HEK293 (cell line): ENCODE data around the gene TNFRSF4.

Experiments
- CTCF ChIA-PET: fragments of 350-600 bp; formaldehyde crosslinking; extraction: SDS; loops from one replicate; lab custom pipeline; 2021; ENCODE audit warnings: antibody characterized with exemption; lab: Yijun Ruan, JAX
- POLR2A ChIA-PET: fragments of 300-600 bp; formaldehyde crosslinking; extraction: SDS; loops from one replicate; lab custom pipeline; 2020; ENCODE audit warnings: antibody characterized with exemption, inconsistent platforms; lab: Yijun Ruan, JAX
- H3K27ac ChIP-seq: fragments of 200-500 bp; sonication (Bioruptor generic); 2 replicates; pipeline ENCODE4 v1.5.1; 2014; ENCODE audit warnings: low read depth, low read length, control low read depth, inconsistent platforms; ENCODE audit errors: extremely low read depth
- H3K36me3 ChIP-seq, 2 experiments: fragments of 200-500 bp in 1 of 2; sonication (Bioruptor generic) in 1 of 2; 1 replicate in 1 of 2; 2 replicates in 1 of 2; pipeline ENCODE4 v1.5.1; 2014 to 2017; ENCODE audit warnings: inconsistent platforms in 2 of 2, low read length in 2 of 2; ENCODE audit not compliant: control insufficient read depth in 2 of 2, insufficient read depth in 1 of 2
- H3K4me1 ChIP-seq: fragments of 200-500 bp; sonication (Bioruptor generic); 2 replicates; pipeline ENCODE4 v1.5.1; 2014; ENCODE audit warnings: mild to moderate bottlenecking, low read length, inconsistent platforms; ENCODE audit not compliant: control insufficient read depth, insufficient read depth
- H3K4me3 ChIP-seq: 2 replicates; pipeline ENCODE4 v1.5.1; 2011; ENCODE audit warnings: low read depth, mild to moderate bottlenecking, control low read depth, low read length, moderate library complexity
- H3K9me3 ChIP-seq: fragments of 200-500 bp; sonication (Bioruptor generic); 2 replicates; pipeline ENCODE4 v1.5.1; 2014; ENCODE audit warnings: low read depth, low read length, inconsistent platforms; ENCODE audit not compliant: control insufficient read depth, insufficient read depth
- EGR2 ChIP-seq: fragments of 450-650 bp; formaldehyde crosslinking; IDR thresholded peaks from 2 replicates; pipeline ENCODE4 v1.5.1; 2016; ENCODE audit warnings: low read depth, missing biosample characterization, missing genetic modification characterization
- FEZF1 ChIP-seq: fragments of 450-650 bp; formaldehyde crosslinking; IDR thresholded peaks from 2 replicates; pipeline ENCODE4 v1.5.1; 2016; ENCODE audit warnings: missing biosample characterization, missing genetic modification characterization
- KLF7 ChIP-seq: fragments of 450-650 bp; formaldehyde crosslinking; IDR thresholded peaks from 2 replicates; pipeline ENCODE4 v1.5.1; 2016; ENCODE audit warnings: missing biosample characterization, missing genetic modification characterization, borderline replicate concordance
- SCRT1 ChIP-seq: fragments of 450-650 bp; formaldehyde crosslinking; IDR thresholded peaks from 2 replicates; pipeline ENCODE4 v1.5.1; 2016; ENCODE audit warnings: missing biosample characterization, missing genetic modification characterization, borderline replicate concordance
- SETDB1 ChIP-seq: IDR thresholded peaks from one replicate; pipeline ENCODE4 v1.6.1; 2017; ENCODE audit warnings: mild to moderate bottlenecking, low read length, moderate library complexity, mixed read lengths; ENCODE audit not compliant: insufficient read length
- ZFHX2 ChIP-seq: fragments of 450-650 bp; formaldehyde crosslinking; conservative IDR thresholded peaks from 2 replicates; pipeline ENCODE4 v1.5.1; 2016; ENCODE audit warnings: missing biosample characterization, missing genetic modification characterization
- ZIC2 ChIP-seq: fragments of 450-650 bp; formaldehyde crosslinking; IDR thresholded peaks from 2 replicates; pipeline ENCODE4 v1.5.1; 2016; ENCODE audit warnings: missing biosample characterization, missing genetic modification characterization
- ZNF132 ChIP-seq: fragments of 450-650 bp; formaldehyde crosslinking; IDR thresholded peaks from 2 replicates; pipeline ENCODE4 v1.5.1; 2017; ENCODE audit warnings: missing biosample characterization, missing genetic modification characterization, borderline replicate concordance
- ZNF16 ChIP-seq: fragments of 450-650 bp; formaldehyde crosslinking; IDR thresholded peaks from 2 replicates; pipeline ENCODE4 v1.5.1; 2016; ENCODE audit warnings: low read depth, missing biosample characterization, missing genetic modification characterization
- ZNF169 ChIP-seq: fragments of 450-650 bp; formaldehyde crosslinking; IDR thresholded peaks from 2 replicates; pipeline ENCODE4 v1.5.1; 2016; ENCODE audit warnings: missing biosample characterization, missing genetic modification characterization
- ZNF202 ChIP-seq: fragments of 450-650 bp; formaldehyde crosslinking; IDR thresholded peaks from 2 replicates; pipeline ENCODE4 v1.5.1; 2016; ENCODE audit warnings: missing biosample characterization, missing genetic modification characterization, borderline replicate concordance
- ZNF266 ChIP-seq: fragments of 450-650 bp; formaldehyde crosslinking; IDR thresholded peaks from 2 replicates; pipeline ENCODE4 v1.5.1; 2016; ENCODE audit warnings: missing biosample characterization, missing genetic modification characterization, low read depth
- ZNF311 ChIP-seq: fragments of 450-650 bp; formaldehyde crosslinking; IDR thresholded peaks from 2 replicates; pipeline ENCODE4 v1.5.1; 2017; ENCODE audit warnings: missing biosample characterization, missing genetic modification characterization, borderline replicate concordance
- ZNF37A ChIP-seq: fragments of 450-650 bp; IDR thresholded peaks from 2 replicates; pipeline ENCODE4 v1.5.1; 2018; ENCODE audit warnings: missing biosample characterization, missing genetic modification characterization
- ZNF423 ChIP-seq: fragments of 450-650 bp; formaldehyde crosslinking; IDR thresholded peaks from 2 replicates; pipeline ENCODE4 v1.5.1; 2016; ENCODE audit warnings: missing biosample characterization, missing genetic modification characterization
- ZNF596 ChIP-seq: fragments of 450-650 bp; IDR thresholded peaks from 2 replicates; pipeline ENCODE4 v1.5.0; 2018; ENCODE audit warnings: missing biosample characterization, mild to moderate bottlenecking, missing genetic modification characterization, moderate library complexity
- ZNF621 ChIP-seq: fragments of 450-650 bp; formaldehyde crosslinking; IDR thresholded peaks from 2 replicates; pipeline ENCODE4 v1.5.1; 2017; ENCODE audit warnings: missing biosample characterization, missing genetic modification characterization
- ZNF658 ChIP-seq: fragments of 450-650 bp; formaldehyde crosslinking; IDR thresholded peaks from 2 replicates; pipeline ENCODE4; 2016; ENCODE audit warnings: missing biosample characterization, missing genetic modification characterization
- ZNF701 ChIP-seq: fragments of 450-650 bp; formaldehyde crosslinking; IDR thresholded peaks from 2 replicates; pipeline ENCODE4 v1.5.1; 2016; ENCODE audit warnings: missing biosample characterization, missing genetic modification characterization
- TF ChIP-seq, protein P1 (sequence below): fragments of 450-650 bp; formaldehyde crosslinking; IDR thresholded peaks from 2 replicates; pipeline ENCODE4 v1.5.1; 2016; ENCODE audit warnings: missing biosample characterization, missing genetic modification characterization
- TF ChIP-seq, protein P2 (sequence below): fragments of 450-650 bp; formaldehyde crosslinking; IDR thresholded peaks from 2 replicates; pipeline ENCODE4; 2016; ENCODE audit warnings: missing biosample characterization, missing genetic modification characterization
- TF ChIP-seq, protein P3 (sequence below): fragments of 450-650 bp; formaldehyde crosslinking; IDR thresholded peaks from 2 replicates; pipeline ENCODE4 v1.5.1; 2016; ENCODE audit warnings: missing biosample characterization, missing genetic modification characterization
- TF ChIP-seq, protein P4 (sequence below): fragments of 450-650 bp; formaldehyde crosslinking; conservative IDR thresholded peaks from 2 replicates; pipeline ENCODE4 v1.5.1; 2016; ENCODE audit warnings: low read depth, missing biosample characterization, missing genetic modification characterization
- TF ChIP-seq, protein P5 (sequence below): fragments of 450-650 bp; formaldehyde crosslinking; IDR thresholded peaks from 2 replicates; pipeline ENCODE4 v1.5.1; 2016; ENCODE audit warnings: missing biosample characterization, missing genetic modification characterization, borderline replicate concordance
- TF ChIP-seq, protein P6 (sequence below): fragments of 450-650 bp; formaldehyde crosslinking; IDR thresholded peaks from 2 replicates; pipeline ENCODE4 v1.5.1; 2016; ENCODE audit warnings: missing biosample characterization, missing genetic modification characterization

Gene TNFRSF4

DNA sequence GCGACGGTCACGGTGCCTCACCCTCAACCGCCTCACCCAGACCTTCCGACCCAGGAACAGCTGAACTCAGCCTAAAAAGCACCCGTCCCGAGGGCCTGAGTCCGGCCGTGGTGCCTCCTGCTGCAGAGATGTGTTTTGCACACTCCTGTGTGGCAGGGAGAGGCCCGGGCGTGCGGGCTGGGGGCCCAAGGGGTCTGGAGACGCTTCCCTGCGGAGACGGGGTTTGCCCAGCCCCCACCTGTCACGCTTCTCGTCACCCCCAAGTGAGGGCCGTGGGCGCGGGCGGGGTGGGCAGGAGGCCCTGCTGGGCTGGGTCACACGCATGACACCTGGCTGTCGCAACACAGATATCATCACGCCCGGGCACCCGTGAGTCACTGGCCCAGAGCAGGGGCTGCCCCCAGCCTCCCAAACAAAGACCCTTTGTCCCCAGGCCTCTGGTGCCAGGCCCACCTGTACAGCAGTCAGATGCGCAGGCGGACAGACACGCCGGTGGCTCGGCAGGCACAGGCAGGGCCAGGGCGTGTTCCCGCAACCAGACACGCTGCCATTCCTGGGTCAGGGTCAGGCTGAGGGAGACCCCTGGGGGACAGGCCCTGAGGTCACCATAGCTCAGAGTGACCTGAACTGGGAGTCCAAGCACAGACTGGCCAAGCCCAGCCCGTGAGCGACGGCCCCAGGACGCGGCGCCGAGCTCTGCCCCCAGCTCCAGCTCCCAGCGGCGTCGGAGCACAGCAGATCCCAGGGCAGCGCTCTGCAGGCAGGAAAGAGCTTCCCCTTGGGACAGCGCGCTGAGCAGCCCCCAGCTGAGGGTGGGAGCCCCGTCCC, 24.1 kb upstream of the TNFRSF4 start:
- Histone ChIP-seq H3K27ac (no peak overlapping the region; the same call in 1 of the 2 replicates), H3K9me3 (no peaks in the 10 kb centered on the region), H3K4me3 (no peak overlapping the region), H3K4me1 (no peaks in the 10 kb centered on the region; the same call in 1 of the 2 replicates), H3K36me3 (peaks cover 0 to 10% of the 10 kb centered on the region in 2 experiments; a peak in 1 of 3 replicates)
- ChIA-PET POLR2A (interaction anchor here (0.5 to 1.1 kb wide), 4 partner anchors 12 to 116 kb away, joined by 3 to 6 read pairs (median 4); no protein-coding TSS in a partner anchor), CTCF (interaction anchor here (1.2 to 3.2 kb wide), 2 partner anchors 116 to 254 kb away, joined by 3 to 13 read pairs; no protein-coding TSS in a partner anchor)
- TF ChIP-seq ZNF169, result no peak
- no peak for TF ChIP-seq SCRT1 (tag by site-specific recombination)
- TF ChIP-seq, protein P1, sequence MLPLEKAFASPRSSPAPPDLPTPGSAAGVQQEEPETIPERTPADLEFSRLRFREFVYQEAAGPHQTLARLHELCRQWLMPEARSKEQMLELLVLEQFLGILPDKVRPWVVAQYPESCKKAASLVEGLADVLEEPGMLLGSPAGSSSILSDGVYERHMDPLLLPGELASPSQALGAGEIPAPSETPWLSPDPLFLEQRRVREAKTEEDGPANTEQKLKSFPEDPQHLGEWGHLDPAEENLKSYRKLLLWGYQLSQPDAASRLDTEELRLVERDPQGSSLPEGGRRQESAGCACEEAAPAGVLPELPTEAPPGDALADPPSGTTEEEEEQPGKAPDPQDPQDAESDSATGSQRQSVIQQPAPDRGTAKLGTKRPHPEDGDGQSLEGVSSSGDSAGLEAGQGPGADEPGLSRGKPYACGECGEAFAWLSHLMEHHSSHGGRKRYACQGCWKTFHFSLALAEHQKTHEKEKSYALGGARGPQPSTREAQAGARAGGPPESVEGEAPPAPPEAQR (tag by site-specific recombination), result no peak
- TF ChIP-seq, protein P2, sequence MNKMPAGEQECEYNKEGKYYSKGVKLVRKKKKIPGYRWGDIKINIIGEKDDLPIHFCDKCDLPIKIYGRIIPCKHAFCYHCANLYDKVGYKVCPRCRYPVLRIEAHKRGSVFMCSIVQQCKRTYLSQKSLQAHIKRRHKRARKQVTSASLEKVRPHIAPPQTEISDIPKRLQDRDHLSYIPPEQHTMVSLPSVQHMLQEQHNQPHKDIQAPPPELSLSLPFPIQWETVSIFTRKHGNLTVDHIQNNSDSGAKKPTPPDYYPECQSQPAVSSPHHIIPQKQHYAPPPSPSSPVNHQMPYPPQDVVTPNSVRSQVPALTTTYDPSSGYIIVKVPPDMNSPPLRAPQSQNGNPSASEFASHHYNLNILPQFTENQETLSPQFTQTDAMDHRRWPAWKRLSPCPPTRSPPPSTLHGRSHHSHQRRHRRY, result no peak
- no peak for TF ChIP-seq ZNF311 (tag by site-specific recombination)
- TF ChIP-seq ZNF596 (tag by site-specific recombination), result no peak
- TF ChIP-seq ZFHX2 (tag by site-specific recombination), result peak; percentile 78
- TF ChIP-seq, protein P3, sequence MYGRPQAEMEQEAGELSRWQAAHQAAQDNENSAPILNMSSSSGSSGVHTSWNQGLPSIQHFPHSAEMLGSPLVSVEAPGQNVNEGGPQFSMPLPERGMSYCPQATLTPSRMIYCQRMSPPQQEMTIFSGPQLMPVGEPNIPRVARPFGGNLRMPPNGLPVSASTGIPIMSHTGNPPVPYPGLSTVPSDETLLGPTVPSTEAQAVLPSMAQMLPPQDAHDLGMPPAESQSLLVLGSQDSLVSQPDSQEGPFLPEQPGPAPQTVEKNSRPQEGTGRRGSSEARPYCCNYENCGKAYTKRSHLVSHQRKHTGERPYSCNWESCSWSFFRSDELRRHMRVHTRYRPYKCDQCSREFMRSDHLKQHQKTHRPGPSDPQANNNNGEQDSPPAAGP (tag by site-specific recombination), result no peak
- TF ChIP-seq ZNF202 (tag by site-specific recombination), result no peak
- TF ChIP-seq, protein P4, sequence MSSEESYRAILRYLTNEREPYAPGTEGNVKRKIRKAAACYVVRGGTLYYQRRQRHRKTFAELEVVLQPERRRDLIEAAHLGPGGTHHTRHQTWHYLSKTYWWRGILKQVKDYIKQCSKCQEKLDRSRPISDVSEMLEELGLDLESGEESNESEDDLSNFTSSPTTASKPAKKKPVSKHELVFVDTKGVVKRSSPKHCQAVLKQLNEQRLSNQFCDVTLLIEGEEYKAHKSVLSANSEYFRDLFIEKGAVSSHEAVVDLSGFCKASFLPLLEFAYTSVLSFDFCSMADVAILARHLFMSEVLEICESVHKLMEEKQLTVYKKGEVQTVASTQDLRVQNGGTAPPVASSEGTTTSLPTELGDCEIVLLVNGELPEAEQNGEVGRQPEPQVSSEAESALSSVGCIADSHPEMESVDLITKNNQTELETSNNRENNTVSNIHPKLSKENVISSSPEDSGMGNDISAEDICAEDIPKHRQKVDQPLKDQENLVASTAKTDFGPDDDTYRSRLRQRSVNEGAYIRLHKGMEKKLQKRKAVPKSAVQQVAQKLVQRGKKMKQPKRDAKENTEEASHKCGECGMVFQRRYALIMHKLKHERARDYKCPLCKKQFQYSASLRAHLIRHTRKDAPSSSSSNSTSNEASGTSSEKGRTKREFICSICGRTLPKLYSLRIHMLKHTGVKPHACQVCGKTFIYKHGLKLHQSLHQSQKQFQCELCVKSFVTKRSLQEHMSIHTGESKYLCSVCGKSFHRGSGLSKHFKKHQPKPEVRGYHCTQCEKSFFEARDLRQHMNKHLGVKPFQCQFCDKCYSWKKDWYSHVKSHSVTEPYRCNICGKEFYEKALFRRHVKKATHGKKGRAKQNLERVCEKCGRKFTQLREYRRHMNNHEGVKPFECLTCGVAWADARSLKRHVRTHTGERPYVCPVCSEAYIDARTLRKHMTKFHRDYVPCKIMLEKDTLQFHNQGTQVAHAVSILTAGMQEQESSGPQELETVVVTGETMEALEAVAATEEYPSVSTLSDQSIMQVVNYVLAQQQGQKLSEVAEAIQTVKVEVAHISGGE (tag by site-specific recombination), result no peak
- TF ChIP-seq, protein P5, sequence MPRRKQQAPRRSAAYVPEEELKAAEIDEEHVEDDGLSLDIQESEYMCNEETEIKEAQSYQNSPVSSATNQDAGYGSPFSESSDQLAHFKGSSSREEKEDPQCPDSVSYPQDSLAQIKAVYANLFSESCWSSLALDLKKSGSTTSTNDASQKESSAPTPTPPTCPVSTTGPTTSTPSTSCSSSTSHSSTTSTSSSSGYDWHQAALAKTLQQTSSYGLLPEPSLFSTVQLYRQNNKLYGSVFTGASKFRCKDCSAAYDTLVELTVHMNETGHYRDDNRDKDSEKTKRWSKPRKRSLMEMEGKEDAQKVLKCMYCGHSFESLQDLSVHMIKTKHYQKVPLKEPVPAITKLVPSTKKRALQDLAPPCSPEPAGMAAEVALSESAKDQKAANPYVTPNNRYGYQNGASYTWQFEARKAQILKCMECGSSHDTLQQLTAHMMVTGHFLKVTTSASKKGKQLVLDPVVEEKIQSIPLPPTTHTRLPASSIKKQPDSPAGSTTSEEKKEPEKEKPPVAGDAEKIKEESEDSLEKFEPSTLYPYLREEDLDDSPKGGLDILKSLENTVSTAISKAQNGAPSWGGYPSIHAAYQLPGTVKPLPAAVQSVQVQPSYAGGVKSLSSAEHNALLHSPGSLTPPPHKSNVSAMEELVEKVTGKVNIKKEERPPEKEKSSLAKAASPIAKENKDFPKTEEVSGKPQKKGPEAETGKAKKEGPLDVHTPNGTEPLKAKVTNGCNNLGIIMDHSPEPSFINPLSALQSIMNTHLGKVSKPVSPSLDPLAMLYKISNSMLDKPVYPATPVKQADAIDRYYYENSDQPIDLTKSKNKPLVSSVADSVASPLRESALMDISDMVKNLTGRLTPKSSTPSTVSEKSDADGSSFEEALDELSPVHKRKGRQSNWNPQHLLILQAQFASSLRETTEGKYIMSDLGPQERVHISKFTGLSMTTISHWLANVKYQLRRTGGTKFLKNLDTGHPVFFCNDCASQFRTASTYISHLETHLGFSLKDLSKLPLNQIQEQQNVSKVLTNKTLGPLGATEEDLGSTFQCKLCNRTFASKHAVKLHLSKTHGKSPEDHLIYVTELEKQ (tag by site-specific recombination), result no peak
- no peak for TF ChIP-seq FEZF1 (tag by site-specific recombination)
- TF ChIP-seq ZNF16, result no peak
- TF ChIP-seq EGR2 (tag by site-specific recombination), result peak; percentile 43; the same call in 1 of the 2 replicates
- TF ChIP-seq KLF7, result 0 out of 2 replicates have a peak, but pooled peaks have one; percentile 42
- TF ChIP-seq ZNF701, result no peak
- no peak for TF ChIP-seq ZNF266 (tag by site-specific recombination)
- peak; percentile 44; the same call in 1 of the 2 replicates for TF ChIP-seq ZIC2 (tag by site-specific recombination)
- no peak for TF ChIP-seq ZNF658
- no peak for TF ChIP-seq SETDB1
- no peak for TF ChIP-seq ZNF132
- no peak for TF ChIP-seq ZNF621 (tag by site-specific recombination)
- no peak for TF ChIP-seq ZNF37A (tag by site-specific recombination)
- TF ChIP-seq ZNF423 (tag by site-specific recombination), result no peak
- TF ChIP-seq, protein P6, sequence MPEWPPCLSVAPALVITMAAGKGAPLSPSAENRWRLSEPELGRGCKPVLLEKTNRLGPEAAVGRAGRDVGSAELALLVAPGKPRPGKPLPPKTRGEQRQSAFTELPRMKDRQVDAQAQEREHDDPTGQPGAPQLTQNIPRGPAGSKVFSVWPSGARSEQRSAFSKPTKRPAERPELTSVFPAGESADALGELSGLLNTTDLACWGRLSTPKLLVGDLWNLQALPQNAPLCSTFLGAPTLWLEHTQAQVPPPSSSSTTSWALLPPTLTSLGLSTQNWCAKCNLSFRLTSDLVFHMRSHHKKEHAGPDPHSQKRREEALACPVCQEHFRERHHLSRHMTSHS (tag by site-specific recombination), result no peak
